Stimulated activated naive CD8-positive, alpha-beta T cell treated with anti-CD3 and anti-CD28 coated beads, Interleukin-15, amount 100 ng/mL, for 72 hours (primary cell): ENCODE data around the gene WDR1.

ENCODE experiments used
- ATAC-seq: fragments of 150-1000 bp; cut with Tn5 transposase; 2 replicates; pipeline ENCODE4 v1.10.0; 2021; ENCODE audit warnings: mild to moderate bottlenecking, moderate library complexity
- DNase-seq, 2 donors: peaks; one replicate each; pipeline ENCODE4 v3.0.0; 2021 to 2022
- H3K27ac Mint-ChIP-seq, 2 donors: one replicate each; pipeline ENCODE4 v1.8.0; 2022; ENCODE audit warnings: mild to moderate bottlenecking in 2 of 2, mixed read lengths in 2 of 2, moderate library complexity in 2 of 2
- H3K27me3 Mint-ChIP-seq: one replicate; pipeline ENCODE4 v1.8.0; 2022; ENCODE audit warnings: mixed read lengths
- H3K4me1 Mint-ChIP-seq: one replicate; pipeline ENCODE4 v1.8.0; 2022; ENCODE audit warnings: mild to moderate bottlenecking, mixed read lengths
- H3K4me3 Mint-ChIP-seq, 2 donors: one replicate each; pipeline ENCODE4 v1.8.0; 2022; ENCODE audit warnings: mild to moderate bottlenecking in 2 of 2, mixed read lengths in 2 of 2, moderate library complexity in 1 of 2
- H3K9me3 Mint-ChIP-seq, 2 donors: one replicate each; pipeline ENCODE4 v1.8.0; 2022; ENCODE audit warnings: mixed read lengths in 2 of 2

WDR1 gene

GRCh38 chr4:10122236-10122932 lies 5.8 kb upstream of the WDR1 start:
- Mint-ChIP-seq H3K4me3 (no peak overlapping the region), H3K9me3 (no peaks in the 10 kb centered on the region), H3K27ac (peak overlapping the region in 1 of 2 donors; percentile 64), H3K27me3 (no peaks in the 10 kb centered on the region), H3K4me1 (peaks cover 77% of the 10 kb centered on the region)
- ATAC-seq (no peak), DNase-seq (no peak)

GRCh38 chr4:10121568-10122208 lies 5.1 kb upstream of the WDR1 start:
- DNase-seq = no peak
- no peak overlapping the region for H3K27ac Mint-ChIP-seq
- H3K27me3 Mint-ChIP-seq = no peaks in the 10 kb centered on the region
- H3K4me3 Mint-ChIP-seq = no peak overlapping the region
- no peak for ATAC-seq
- H3K4me1 Mint-ChIP-seq = peaks cover 82% of the 10 kb centered on the region
- no peaks in the 10 kb centered on the region for H3K9me3 Mint-ChIP-seq

GRCh38 chr4:10120943-10121567 lies 4.5 kb upstream of the WDR1 start:
- H3K27ac Mint-ChIP-seq = no peak overlapping the region
- H3K27me3 Mint-ChIP-seq = no peaks in the 10 kb centered on the region
- H3K4me3 Mint-ChIP-seq = no peak overlapping the region
- ATAC-seq (no peak), DNase-seq (no peak)
- H3K4me1 Mint-ChIP-seq = peaks cover 82% of the 10 kb centered on the region
- no peaks in the 10 kb centered on the region for H3K9me3 Mint-ChIP-seq

GRCh38 chr4:10119773-10120172 lies 3.2 kb upstream of the WDR1 start:
- H3K27ac Mint-ChIP-seq = no peak overlapping the region
- ATAC-seq (no peak), DNase-seq (no peak)
- H3K27me3 Mint-ChIP-seq = no peaks in the 10 kb centered on the region
- peaks cover 90% of the 10 kb centered on the region for H3K4me1 Mint-ChIP-seq
- H3K4me3 Mint-ChIP-seq = no peak overlapping the region
- H3K9me3 Mint-ChIP-seq = no peaks in the 10 kb centered on the region

- H3K9me3 Mint-ChIP-seq = no peaks in the 10 kb centered on the region
- H3K27me3 Mint-ChIP-seq = no peaks in the 10 kb centered on the region
- no peak overlapping the region for H3K27ac Mint-ChIP-seq
- H3K4me1 Mint-ChIP-seq = peaks cover 90% of the 10 kb centered on the region
- no peak for ATAC-seq
- peak overlapping the region; percentile 83 to 91 for H3K4me3 Mint-ChIP-seq
- no peak for DNase-seq
Measured at GRCh38 chr4:10119278-10119677, 2.7 kb upstream of the WDR1 start.

- Mint-ChIP-seq H3K27me3 (no peaks in the 10 kb centered on the region), H3K27ac (peak overlapping the region; percentile 94), H3K4me3 (peak overlapping the region; percentile 83 to 91), H3K4me1 (peaks cover 90% of the 10 kb centered on the region), H3K9me3 (no peaks in the 10 kb centered on the region)
- DNase-seq (peak; percentile 50 to 56), ATAC-seq (peak; percentile 22)
Measured at GRCh38 chr4:10118048-10119004, 1.7 kb upstream of the WDR1 start.

GRCh38 chr4:10117359-10118047 lies 904 bp upstream of the WDR1 start:
- Mint-ChIP-seq H3K4me1 (peaks cover 90% of the 10 kb centered on the region), H3K4me3 (peak overlapping the region; percentile 83 to 91), H3K27me3 (no peaks in the 10 kb centered on the region), H3K27ac (peak overlapping the region; percentile 94), H3K9me3 (no peaks in the 10 kb centered on the region)
- ATAC-seq (peak; percentile 1), DNase-seq (peak in 1 of 2 donors; percentile 42)

GRCh38 chr4:10115797-10116568 lies 616 bp downstream of the WDR1 start:
- peak; percentile 52 for ATAC-seq
- H3K4me3 Mint-ChIP-seq = peak overlapping the region; percentile 93 to 94
- peaks cover 90% of the 10 kb centered on the region for H3K4me1 Mint-ChIP-seq
- no peaks in the 10 kb centered on the region for H3K27me3 Mint-ChIP-seq
- peak overlapping the region; percentile 88 to 94 for H3K27ac Mint-ChIP-seq
- H3K9me3 Mint-ChIP-seq = no peaks in the 10 kb centered on the region
- DNase-seq = peak; percentile 62 to 72

GRCh38 chr4:10115271-10115796 lies 1.3 kb downstream of the WDR1 start:
- H3K9me3 Mint-ChIP-seq = no peaks in the 10 kb centered on the region
- no peaks in the 10 kb centered on the region for H3K27me3 Mint-ChIP-seq
- peak overlapping the region; percentile 88 to 94 for H3K27ac Mint-ChIP-seq
- DNase-seq (no peak), ATAC-seq (no peak)
- H3K4me1 Mint-ChIP-seq = peaks cover 90% of the 10 kb centered on the region
- H3K4me3 Mint-ChIP-seq = peak overlapping the region; percentile 93 to 94

- DNase-seq = no peak
- H3K4me3 Mint-ChIP-seq = peak overlapping the region; percentile 93 to 94
- peak overlapping the region; percentile 41 to 59 for H3K27ac Mint-ChIP-seq
- H3K27me3 Mint-ChIP-seq = no peaks in the 10 kb centered on the region
- no peaks in the 10 kb centered on the region for H3K9me3 Mint-ChIP-seq
- no peak for ATAC-seq
- peaks cover 90% of the 10 kb centered on the region for H3K4me1 Mint-ChIP-seq
Measured at GRCh38 chr4:10114607-10115006, 2.0 kb downstream of the WDR1 start.

- no peak for DNase-seq
- Mint-ChIP-seq H3K27me3 (no peaks in the 10 kb centered on the region), H3K4me3 (peak overlapping the region; percentile 93 to 94), H3K27ac (peak overlapping the region in 1 of 2 donors; percentile 87), H3K4me1 (peaks cover 90% of the 10 kb centered on the region), H3K9me3 (no peaks in the 10 kb centered on the region)
- ATAC-seq = no peak
Measured at GRCh38 chr4:10114147-10114546, 2.5 kb downstream of the WDR1 start.

GRCh38 chr4:10113362-10114047 lies 3.1 kb downstream of the WDR1 start:
- Mint-ChIP-seq H3K4me3 (peak overlapping the region; percentile 93 to 94), H3K27ac (peak overlapping the region; percentile 40 to 95), H3K27me3 (no peaks in the 10 kb centered on the region), H3K9me3 (no peaks in the 10 kb centered on the region), H3K4me1 (peaks cover 90% of the 10 kb centered on the region)
- DNase-seq (no peak), ATAC-seq (no peak)

- ATAC-seq = no peak
- H3K27ac Mint-ChIP-seq = peak overlapping the region in 1 of 2 donors; percentile 95
- no peaks in the 10 kb centered on the region for H3K27me3 Mint-ChIP-seq
- peaks cover 90% of the 10 kb centered on the region for H3K4me1 Mint-ChIP-seq
- no peak for DNase-seq
- no peaks in the 10 kb centered on the region for H3K9me3 Mint-ChIP-seq
- peak overlapping the region; percentile 26 to 94 for H3K4me3 Mint-ChIP-seq
Measured at GRCh38 chr4:10112658-10113284, 3.8 kb downstream of the WDR1 start.
